Hematopoietic multipotent progenitor cell (in vitro differentiated cells): ENCODE results near the gene EYA3. TPM values are rescaled to one million over a fixed set of nuclear protein-coding genes. Genes with fewer than 3 reads are reported as not detected.

Source experiments
- DNase-seq, 3 donors: peaks; one replicate each; pipeline ENCODE4 v3.0.0-alpha.2; 2011 to 2015; ENCODE audit warnings: low read depth in 2 of 3, low spot score in 2 of 3
- total RNA-seq: library from RNA; depleted of rRNA; stranded (reverse); fragments of >200 nt; gene quantifications from one replicate; pipeline ENCODE4 v1.2.3, GENCODE V29; 2012

Gene EYA3
- total RNA-seq, 1 donor = 12.7 TPM

DNA sequence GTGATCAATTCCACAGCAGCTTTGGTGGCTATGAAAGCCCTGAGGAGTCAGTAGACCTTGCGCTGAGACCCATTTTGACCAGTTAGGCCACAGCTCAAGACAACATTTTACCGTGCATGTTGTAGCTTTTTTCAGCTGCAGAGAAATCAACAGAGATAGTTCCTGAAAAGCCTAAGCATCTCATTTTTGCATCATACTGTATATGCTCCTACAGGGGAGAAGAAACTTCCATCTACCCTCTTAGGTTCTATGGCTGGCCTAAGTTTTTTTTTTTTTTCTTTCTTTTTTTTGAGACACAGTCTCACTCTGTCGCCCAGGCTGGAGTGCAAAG, 24.8 kb upstream of the EYA3 start:
- no peak for DNase-seq

DNA sequence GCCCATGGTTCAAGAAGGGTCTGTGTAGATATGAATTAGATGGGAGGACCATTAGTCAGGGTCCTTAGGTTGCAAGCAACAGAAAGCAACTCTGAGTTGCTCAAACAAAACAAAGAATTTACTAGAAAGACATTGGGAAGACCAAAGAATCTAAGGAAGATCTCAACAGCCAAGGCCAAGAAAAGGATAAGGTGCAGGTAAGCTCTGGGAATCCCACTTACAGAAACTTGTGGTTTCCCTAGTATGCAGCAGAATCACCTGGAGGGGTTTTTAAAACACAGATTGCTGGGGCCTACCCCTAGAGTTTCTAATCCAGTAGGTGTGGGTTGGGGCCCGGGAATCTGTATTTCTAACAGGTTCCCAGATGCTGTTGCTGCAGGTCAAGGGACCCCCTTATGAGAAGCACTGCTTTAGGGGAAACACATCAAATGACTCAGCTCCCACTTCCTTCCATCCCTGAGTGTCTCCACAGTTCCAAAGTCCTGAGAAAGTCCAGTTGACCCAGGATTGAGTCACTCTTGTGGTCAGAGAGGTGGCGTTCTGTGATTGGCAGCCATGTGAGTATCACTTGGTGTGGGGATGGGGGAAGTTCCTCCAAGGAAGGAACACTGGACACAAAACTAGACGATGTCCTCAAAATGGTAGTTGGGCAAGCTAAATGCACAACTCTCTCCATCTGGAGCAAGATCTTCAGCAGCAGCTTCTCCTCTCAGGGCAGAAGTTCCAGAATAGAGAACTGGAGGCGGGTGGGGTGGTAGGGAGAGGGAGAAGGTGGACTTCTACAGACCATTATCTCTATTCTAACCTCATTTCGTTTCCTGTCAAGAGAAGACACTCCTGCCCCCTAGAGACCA, 24.2 kb upstream of the EYA3 start:
- DNase-seq = no peak

DNA sequence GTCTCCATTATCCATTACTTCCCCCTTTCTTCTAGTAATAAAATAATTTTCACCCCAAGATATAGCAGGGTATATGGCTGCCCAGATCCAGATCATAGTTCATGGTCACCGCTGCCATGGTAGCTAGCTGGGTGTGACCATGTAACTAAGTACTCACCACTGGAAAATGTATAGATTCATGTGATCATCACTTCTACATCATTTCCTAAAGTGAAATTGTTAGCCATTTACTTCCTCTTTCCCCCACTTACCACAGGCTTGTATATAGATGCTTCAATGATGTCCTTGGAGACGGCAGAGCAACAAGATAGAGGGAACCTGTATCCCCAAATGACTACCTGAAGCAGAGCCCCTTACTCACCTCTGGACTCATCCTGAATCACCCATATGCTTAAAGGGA, 22.7 kb upstream of the EYA3 start:
- DNase-seq = peak in 1 of 3 donors; percentile 74

- no peak for DNase-seq
These were observed 22.1 kb upstream of the EYA3 start for GRCh38 chr1:28110555-28110954.

DNA sequence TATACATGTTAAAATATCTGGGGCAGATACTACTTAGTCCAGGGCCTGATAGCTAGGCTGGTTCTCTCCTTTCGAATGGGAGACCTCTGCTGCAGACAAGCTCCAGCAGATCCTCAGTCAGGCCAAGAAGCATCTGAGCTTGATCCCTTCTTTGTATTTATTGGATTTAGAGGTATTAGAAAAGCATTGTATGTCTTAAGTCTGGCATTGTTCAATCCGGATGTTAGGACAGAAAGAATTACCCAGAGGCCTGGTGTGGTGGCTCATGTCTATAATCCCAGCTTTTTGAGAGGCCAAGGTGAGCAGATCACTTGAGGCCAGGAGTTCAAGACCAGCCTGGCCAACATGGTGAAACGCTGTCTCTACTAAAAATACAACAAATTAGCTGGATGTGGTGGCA, 21.2 kb upstream of the EYA3 start:
- DNase-seq = no peak

- DNase-seq = no peak
These were observed 19.6 kb upstream of the EYA3 start for GRCh38 chr1:28108001-28108400.

- no peak for DNase-seq
These were observed 16.6 kb upstream of the EYA3 start for GRCh38 chr1:28104866-28105467.

DNA sequence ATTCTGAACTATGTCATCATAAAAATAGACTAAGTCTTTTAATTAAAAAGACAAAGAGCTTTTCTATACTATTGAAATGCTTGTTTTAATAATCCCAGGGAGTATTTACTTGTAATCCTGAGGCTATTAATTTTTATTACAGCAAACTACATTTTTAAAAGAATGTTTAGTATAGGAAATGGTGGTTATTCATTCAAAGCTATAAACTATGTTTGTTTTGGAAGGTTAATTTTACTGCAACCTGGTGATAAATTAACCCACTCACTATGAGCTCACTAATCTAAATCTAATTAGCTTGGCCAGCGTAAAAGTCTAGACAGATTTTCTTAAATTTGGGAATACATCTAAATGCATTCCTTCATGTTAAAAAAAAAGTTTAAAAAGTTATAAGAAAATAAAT, 13.8 kb upstream of the EYA3 start:
- no peak for DNase-seq

GRCh38 chr1:28099050-28099769, 10.8 kb upstream of the EYA3 start:
- DNase-seq = no peak

GRCh38 chr1:28097100-28097472, 8.7 kb upstream of the EYA3 start:
- DNase-seq = no peak

- DNase-seq = no peak
These were observed 8.0 kb upstream of the EYA3 start for GRCh38 chr1:28096210-28097099.

DNA sequence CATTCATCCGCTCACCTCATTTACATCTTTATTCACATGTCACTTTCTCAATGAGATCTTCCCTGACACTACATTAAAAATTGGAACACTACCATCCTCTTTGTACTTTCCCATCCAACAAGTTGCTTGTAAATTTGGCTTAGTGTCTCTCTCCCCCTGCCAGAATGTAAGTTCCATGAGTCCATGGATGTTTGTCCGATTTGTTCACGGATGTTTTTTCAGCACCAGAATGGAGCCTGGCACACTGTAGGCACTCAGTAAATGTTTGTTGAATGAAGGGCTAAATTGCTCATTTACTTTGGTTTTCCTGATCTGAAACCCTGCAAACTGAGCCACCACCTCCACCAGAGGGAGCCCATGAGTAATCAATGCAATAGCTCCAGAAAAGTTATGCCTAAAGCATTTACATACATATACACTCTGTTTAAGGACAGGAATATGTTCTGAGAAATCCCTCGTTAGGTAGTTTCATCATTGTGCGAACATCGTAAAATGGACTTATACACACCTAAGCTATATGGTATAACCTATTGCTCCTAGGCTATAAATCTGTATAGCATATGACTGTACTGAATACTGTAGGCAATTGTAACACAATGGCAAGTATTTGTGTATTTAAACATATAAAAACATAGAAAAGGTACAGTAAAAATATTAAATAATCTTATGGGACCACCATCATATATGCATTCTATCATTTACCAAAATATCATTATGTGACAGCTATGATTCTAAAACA, 2.8 kb upstream of the EYA3 start:
- DNase-seq = peak; percentile 55 to 79 (median 75)

GRCh38 chr1:28087614-28088167, 719 bp downstream of the EYA3 start:
- peak in 2 of 3 donors; percentile 43 to 58 for DNase-seq

- no peak for DNase-seq
These were observed 1.8 kb downstream of the EYA3 start for GRCh38 chr1:28086651-28087050.

DNA sequence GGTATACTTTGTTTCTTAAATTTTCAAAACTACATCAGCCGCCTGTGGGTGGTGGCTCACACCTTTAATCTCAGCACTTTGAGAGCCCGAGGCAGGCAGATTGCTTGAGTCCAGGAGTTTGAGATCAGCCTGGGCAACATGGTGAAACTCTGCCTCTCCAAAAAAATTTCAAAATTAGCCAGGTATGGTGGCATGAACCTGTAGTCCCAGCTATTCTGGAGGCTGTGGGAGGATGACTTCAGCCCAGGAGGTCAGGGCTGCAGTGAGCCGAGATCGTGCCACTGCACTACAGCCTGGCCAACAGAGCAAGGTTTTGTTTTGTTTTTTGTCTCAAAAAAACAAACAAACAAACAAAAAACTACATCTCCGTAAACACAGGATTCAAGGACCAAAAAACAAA, 3.3 kb downstream of the EYA3 start:
- DNase-seq = no peak

DNA sequence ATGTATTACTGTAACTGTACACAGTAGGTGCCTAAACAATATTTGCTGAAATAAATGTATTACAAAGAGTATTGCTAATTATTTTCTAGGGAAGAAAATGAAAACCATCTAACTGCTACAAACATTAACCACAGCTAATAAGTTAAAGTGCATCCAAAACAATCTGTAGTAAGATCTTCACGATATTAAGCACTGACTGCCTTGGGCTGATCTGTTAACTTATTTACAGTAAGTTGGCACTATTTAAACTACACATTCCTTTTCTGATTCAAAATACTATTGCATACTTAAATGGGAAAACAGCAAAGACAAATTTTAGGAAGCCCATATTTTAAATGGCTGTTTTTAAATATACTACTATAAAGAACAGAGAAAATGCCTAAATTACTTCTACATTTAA, 4.5 kb downstream of the EYA3 start:
- no peak for DNase-seq

- DNase-seq = no peak
These were observed 9.5 kb downstream of the EYA3 start for GRCh38 chr1:28078680-28079626.

GRCh38 chr1:28078262-28078661, 10.1 kb downstream of the EYA3 start:
- no peak for DNase-seq
